Spleen (tissue), 7 donors: Measurements from ENCODE around the gene FSTL3.

ENCODE experiments used
- CTCF ChIP-seq, 11 experiments: fragments of 200-600 bp in 7 of 11; fragments of 450-650 bp in 4 of 11; sonication (generic) in 4 of 11; IDR thresholded peaks in 8 of 11; conservative IDR thresholded peaks in 3 of 11; 1 replicate in 7 of 11; 2 replicates in 4 of 11; pipeline versions ENCODE4 v1.4.0 to v1.8.0; 2016 to 2021; ENCODE audit warnings: antibody characterized with exemption in 11 of 11, inconsistent platforms in 4 of 11, mild to moderate bottlenecking in 1 of 11
- POLR2A ChIP-seq, 3 donors: fragments of 450-650 bp; IDR thresholded peaks; one replicate each; pipeline ENCODE4 v1.5.1; 2017; ENCODE audit warnings: antibody characterized with exemption in 3 of 3, mild to moderate bottlenecking in 1 of 3
- POLR2AphosphoS5 ChIP-seq, 3 donors: sonication (generic); formaldehyde crosslinking; IDR thresholded peaks; one replicate each; pipeline ENCODE4 v1.5.1; 2017; ENCODE audit warnings: antibody characterized with exemption in 3 of 3
- donor health status: DM: no; HTN: no; CAD: no; lungs with moderate emphysema.
- donor health status: DM: no; HTN: no; CAD: no.
- donor health status: DM: no; HTN: no; CAD: no.

DNA sequence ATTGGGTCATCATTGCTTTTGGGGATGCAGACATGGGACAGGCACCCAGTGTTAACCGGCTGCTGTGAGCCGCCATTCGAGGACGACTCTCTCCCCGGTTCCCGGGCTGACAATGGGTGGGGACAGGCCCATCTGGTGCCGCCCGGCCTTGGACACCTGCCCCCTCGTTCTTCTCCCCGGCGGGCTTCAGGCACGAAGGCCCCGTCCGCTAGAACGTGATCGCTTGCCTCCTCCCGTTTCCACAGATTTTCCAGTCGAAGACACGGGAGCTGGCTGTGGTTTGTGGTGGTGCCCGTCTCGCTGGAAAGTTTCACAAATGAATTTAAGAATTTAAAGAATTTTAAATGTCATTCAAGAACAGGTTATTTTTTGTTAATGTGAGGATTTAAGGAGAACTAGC is 34.6 kb downstream of the FSTL3 start:
- no peak for TF ChIP-seq CTCF (IDR thresholded peaks at IDR 0.05 in 8 of 11, conservative IDR thresholded peaks at IDR 0.05 in 3 of 11)
- no peak for TF ChIP-seq POLR2A (IDR thresholded peaks at IDR 0.05)
- TF ChIP-seq POLR2AphosphoS5 (IDR thresholded peaks at IDR 0.05) = no peak
